IPS DF 4.7 (cell line): ENCODE measurements around the gene MIR17HG.
"Not testable (repeated sequence)": the region's sequence is repeated elsewhere in the genome, so short reads cannot be mapped to it uniquely, and the experiment has no call there.

Experiments
- DNase-seq: peaks from one replicate; pipeline ENCODE4 v3.0.0-alpha.2; 2013; ENCODE audit warnings: low spot score; ENCODE audit errors: extremely low read depth

MIR17HG gene

DNA sequence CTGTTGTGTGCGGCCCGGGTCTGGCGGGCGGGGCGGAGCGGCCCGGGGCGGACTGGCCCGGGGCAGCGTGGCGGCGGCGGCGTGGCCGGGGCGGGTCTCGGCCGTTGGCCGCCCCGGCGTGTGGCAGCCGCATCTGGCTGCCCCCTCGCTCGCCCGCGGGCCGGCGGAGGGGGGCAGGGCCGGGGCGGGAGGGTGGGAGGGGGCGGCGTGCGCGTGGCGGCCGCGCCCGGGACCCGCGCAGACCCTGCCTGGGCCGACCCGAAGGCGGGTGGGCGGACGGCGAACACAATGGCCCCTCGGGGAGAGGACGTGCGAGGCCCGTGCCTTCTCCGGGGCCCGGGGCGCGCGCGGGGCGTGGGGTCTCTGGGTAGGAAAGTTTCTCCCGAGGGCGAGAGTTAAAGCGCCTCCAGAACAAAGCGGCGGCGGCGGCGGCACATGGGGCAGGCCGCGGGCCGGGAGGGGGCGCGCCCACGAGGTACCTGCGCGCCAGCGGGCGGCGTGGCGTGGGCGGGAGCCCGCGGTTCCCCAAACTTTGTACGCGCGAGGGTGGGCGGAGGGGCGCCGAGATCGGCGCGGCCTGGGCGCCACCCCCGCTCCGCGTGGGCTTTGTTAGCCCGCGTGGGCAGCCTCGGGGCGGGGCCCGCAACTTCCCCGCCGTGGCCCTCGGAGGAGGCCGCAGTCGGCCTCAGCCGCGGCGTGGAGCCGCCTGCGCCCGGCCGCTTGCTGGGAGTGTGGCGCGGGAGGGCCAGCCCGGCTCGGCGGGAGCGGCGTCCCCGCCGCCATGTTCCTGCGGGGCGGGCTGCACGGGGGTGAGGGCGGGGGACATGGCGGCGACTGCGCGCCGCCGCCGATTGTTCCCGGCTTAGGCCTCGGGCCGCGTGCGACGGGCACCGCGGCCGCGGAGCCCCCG, 764 bp downstream of the MIR17HG start:
- no peak for DNase-seq

DNA sequence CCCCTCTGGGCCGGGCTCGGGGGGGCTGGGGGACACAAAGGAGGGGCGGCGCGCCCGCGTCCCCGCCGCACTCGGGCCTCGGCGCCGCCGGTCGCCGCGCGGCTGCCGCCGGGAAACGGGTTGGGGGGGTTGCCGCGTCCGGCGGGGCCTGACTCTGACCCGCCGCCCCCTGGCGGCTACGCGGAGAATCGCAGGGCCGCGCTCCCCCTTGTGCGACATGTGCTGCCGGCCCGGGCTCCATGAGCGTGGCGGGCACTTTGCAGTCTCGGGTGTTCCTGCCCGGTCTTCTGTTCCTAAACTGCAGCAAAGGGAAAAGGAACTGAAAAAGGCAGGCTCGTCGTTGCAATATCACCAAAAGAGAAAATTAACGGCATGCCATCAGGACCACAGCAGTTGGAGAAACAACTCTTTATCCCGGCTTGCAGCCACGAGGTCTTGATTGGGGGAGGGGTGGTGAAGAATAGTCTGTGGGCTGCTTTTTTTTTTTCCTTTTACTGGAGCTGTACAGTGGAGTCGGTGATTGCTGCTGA, 1.5 kb downstream of the MIR17HG start:
- no peak for DNase-seq

DNA sequence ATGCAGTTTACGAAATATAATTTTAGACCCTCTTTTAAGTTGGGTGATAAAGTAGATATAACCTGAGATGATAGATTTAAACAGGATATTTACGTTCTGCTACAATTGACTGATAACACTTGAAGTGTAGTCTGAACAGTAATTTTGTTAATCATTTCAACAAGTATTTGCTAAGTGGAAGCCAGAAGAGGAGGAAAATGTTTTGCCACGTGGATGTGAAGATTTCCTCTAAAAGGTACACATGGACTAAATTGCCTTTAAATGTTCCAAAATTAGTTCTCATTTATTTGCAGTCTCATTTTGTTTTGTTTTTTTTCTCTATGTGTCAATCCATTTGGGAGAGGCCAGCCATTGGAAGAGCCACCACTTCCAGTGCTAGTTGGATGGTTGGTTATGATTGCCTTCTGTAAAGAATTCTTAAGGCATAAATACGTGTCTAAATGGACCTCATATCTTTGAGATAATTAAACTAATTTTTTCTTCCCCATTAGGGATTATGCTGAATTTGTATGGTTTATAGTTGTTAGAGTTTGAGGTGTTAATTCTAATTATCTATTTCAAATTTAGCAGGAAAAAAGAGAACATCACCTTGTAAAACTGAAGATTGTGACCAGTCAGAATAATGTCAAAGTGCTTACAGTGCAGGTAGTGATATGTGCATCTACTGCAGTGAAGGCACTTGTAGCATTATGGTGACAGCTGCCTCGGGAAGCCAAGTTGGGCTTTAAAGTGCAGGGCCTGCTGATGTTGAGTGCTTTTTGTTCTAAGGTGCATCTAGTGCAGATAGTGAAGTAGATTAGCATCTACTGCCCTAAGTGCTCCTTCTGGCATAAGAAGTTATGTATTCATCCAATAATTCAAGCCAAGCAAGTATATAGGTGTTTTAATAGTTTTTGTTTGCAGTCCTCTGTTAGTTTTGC, 2.8 kb downstream of the MIR17HG start:
- no peak for DNase-seq

GRCh38 chr13:91351123-91351522, 3.6 kb downstream of the MIR17HG start:
- no peak for DNase-seq

- no peak for DNase-seq
Observed at GRCh38 chr13:91351980-91352379, 4.5 kb downstream of the MIR17HG start.

GRCh38 chr13:91352891-91353290, 5.4 kb downstream of the MIR17HG start:
- not testable (repeated sequence) for DNase-seq

DNA sequence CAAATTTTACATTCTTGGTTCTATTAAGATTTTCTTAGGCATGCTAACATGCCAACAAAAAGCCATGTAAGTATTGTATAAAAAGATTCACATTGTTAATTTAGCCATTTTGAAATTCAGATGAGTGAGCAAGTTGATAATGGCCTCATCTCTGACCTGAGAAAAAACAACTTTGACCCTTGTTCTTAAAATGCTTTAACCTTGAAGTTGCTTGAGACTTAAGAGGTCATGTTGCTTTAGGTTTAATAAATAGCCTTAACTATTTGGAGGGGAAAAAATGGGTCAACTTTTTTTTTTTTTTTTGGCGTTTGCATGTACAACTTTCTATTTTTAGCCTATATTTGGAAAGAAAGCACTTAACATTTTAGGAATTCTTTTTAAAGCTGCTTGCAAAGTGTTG, 6.0 kb downstream of the MIR17HG start:
- DNase-seq, result no peak

DNA sequence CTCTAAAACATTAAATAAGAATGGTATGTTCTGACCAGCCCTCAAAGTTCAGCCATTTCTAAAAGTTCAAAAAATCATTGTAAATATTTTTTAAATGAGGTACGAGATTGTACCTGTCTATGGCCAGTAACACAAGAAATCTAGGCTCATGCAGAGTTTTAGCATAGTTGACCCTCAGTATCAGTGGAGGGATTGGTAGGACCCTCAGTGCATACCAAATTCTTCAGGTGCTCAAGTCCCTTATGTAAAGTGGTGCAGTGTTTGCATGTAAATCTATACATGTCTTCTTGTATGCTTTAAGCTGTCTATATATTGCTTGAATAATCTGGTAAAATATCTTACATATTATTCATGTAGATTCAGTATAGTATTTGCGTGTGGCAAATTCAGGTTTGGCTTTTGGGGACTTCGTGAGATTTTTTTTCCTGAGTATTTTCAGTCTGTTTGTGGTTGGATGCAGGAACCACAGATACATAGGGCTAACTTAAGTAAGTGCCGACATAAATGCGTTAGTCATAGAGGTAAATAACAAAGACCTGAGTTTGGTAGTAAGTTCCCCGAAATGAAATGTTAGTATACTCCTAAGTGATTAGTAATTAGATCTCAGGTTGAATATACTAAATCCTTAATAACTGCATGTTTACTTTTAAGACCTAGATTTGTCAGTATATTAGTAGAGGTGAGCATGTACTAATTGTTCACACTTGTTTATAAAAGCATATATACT, 7.8 kb downstream of the MIR17HG start:
- no peak for DNase-seq

GRCh38 chr13:91355826-91356710, 8.6 kb downstream of the MIR17HG start:
- DNase-seq, result no peak

- DNase-seq, result no peak
Observed at GRCh38 chr13:91356919-91357612, 9.6 kb downstream of the MIR17HG start.

DNA sequence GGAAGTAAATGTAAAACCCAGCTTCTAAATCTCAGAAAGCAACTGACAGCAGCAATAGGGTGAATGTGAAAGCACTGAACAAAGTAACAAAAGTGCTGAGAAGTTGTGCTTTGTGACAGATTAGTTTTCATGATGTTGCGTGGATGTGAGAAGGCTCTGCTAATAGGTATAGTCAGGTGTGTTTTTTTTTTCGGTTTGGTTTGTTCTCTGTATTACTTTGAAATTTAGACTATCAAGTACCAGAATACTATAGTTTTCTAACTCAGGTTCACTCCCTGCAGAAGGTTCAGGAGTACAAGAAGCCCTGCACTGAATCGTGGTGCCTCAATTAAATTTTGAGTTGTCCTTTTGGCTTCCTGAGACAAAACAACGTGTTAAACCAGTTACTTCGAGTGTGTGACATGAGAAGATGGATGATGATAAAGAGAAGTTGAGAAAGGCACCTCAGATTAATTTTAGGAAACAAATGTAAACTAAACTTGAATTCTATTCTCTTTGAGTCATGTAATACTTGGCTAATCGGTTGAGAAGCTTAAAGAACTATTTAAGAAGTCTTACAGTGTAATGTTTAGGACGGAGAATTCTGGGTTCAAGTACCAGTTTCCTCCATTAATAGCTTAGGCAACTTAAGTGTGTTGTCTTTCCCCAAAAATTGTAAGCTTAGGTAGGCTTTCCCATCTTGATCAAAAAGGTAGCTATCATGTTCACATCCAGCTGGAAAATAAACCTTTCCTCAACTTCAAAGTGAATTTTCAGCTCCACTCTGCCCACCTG, 10.3 kb downstream of the MIR17HG start:
- DNase-seq, result no peak

DNA sequence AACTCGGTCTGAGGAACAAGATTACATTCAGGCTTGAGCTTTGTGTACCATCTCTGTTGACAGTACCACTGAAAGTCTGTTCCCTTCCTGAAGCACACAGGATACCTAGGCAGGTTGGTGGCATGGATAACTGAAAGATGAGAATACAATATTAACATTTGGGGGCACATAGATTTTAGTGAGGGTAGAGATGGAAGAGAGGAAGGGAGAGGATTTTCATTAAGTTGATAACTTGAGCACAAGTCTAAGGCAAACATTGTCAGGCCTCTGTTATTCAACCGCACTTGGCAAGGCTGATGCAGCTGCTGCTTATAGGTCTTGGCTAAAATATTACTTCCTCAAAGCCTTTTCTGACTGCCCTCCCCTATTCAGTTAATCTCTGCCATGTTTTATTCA, 10.9 kb downstream of the MIR17HG start:
- DNase-seq, result no peak

DNA sequence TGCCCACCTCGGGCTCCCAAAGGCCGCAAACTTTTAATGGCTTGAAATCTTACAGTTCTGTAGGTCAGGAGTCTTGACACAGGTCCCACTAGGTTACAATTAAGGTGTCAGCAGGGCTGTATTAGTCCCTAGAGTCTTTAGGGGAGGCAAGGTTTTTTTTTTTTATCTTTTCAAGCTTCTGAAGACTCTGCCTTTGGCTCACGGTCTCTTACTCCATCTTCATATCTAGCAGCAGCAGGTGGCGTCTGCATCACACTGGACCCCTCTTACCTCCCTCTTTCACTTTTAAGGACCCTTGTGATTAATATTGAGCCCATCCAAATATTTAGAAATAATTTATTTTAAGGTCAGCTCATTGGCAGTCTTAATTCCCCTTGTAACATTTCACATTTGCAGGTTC, 11.6 kb downstream of the MIR17HG start:
- no peak for DNase-seq

- no peak for DNase-seq
Observed at GRCh38 chr13:91359631-91360030, 12.1 kb downstream of the MIR17HG start.

GRCh38 chr13:91360246-91360751, 12.8 kb downstream of the MIR17HG start:
- no peak for DNase-seq

DNA sequence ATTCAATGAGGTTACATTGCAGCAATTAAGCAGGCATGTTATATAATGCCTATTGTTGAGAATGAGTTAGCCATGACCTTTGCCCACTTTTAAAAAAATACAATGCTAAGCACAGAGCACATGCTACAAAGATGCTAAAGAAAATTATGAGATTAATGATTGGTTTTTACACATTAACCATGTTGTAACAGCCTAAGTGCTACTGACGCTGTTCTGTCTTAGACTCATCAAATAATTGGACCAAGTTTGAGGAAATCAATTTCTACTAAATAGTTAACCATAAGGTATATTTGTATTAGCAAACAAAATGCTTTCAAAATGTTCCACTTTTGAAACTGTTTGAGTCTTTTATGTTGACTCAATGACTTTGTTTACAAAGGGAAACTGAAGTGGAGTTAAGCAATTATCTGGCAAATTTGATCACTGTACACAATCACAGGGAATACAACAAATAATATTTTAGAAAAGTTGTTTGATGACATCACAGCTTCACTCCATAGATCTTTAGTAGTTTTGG, 14.3 kb downstream of the MIR17HG start:
- DNase-seq, result no peak

DNA sequence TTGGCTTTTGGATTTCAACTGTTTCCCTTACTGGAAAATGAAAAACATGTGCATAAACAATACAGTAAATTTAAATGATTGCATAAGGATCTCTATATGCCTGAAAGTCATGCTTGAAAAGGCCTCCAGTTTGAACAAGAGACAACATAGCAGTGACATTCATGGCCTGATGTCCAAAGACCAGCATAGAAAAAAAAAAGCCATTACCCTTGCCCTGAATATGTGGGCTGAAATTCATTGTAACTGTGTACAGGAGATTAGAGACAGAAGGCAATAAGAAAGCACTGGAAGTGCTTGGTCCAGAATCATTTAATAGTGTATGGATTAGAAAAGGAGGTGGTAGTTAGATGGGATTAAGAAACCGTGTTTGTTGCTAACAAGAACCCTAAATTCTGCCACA, 15.4 kb downstream of the MIR17HG start:
- no peak for DNase-seq

- DNase-seq, result no peak
Observed at GRCh38 chr13:91368101-91368500, 20.6 kb downstream of the MIR17HG start.
